HFFc6 (cell line): ENCODE results near the gene ZPLD1. TPM values are rescaled to one million over a fixed set of nuclear protein-coding genes. Genes with fewer than 3 reads are reported as not detected.

Experiments
- DNase-seq: peaks from one replicate; pipeline ENCODE4 v3.0.0-alpha.2; 2018
- H3K27ac Mint-ChIP-seq: 2 replicates; pipeline ENCODE4 v1.8.0; 2020; ENCODE audit warnings: mild to moderate bottlenecking, mixed read lengths
- H3K27me3 Mint-ChIP-seq: 2 replicates; pipeline ENCODE4 v1.8.0; 2021; ENCODE audit warnings: mild to moderate bottlenecking, moderate library complexity, mixed read lengths; ENCODE audit not compliant: insufficient read depth
- H3K36me3 Mint-ChIP-seq: 2 replicates; pipeline ENCODE4 v1.8.0; 2021; ENCODE audit warnings: low read depth, mixed read lengths
- H3K4me1 Mint-ChIP-seq: 2 replicates; pipeline ENCODE4 v1.8.0; 2020; ENCODE audit warnings: low read depth, mixed read lengths
- H3K4me3 Mint-ChIP-seq: 2 replicates; pipeline ENCODE4 v1.8.0; 2020; ENCODE audit warnings: mild to moderate bottlenecking, moderate library complexity, mixed read lengths
- H3K9me3 Mint-ChIP-seq: 2 replicates; pipeline ENCODE4 v1.8.0; 2020; ENCODE audit warnings: mild to moderate bottlenecking, mixed read lengths
- CTCF ChIP-seq: fragments of 200-600 bp; sonication (generic); IDR thresholded peaks from 2 replicates; pipeline ENCODE4 v1.5.0; 2021; ENCODE audit warnings: antibody characterized with exemption, mild to moderate bottlenecking
- total RNA-seq, 6 experiments: library from RNA; stranded (reverse); fragmentation: NEBNext Ultra II Directional; extraction: Animal tissue kit (Norgen Biotek cat#: 25700); gene quantifications; 2 replicates in 1 of 6; 3 replicates in 5 of 6; pipeline ENCODE4 v1.2.3, GENCODE V29; 2021

The ZPLD1 gene
- total RNA-seq, 6 experiments from 2014 or later: 0.07 to 0.19 (median 0.12) TPM; not detected in 3

- no peaks in the 10 kb centered on the region for H3K36me3 Mint-ChIP-seq
- H3K27ac Mint-ChIP-seq: no peak overlapping the region
- H3K27me3 Mint-ChIP-seq: peaks cover 8% of the 10 kb centered on the region
- H3K4me1 Mint-ChIP-seq: no peaks in the 10 kb centered on the region
- TF ChIP-seq CTCF: no peak
- no peak for DNase-seq
- no peaks in the 10 kb centered on the region for H3K9me3 Mint-ChIP-seq
- H3K4me3 Mint-ChIP-seq: no peak overlapping the region
Measured at GRCh38 chr3:102484363-102484762, 49.5 kb downstream of the ZPLD1 start.

DNA sequence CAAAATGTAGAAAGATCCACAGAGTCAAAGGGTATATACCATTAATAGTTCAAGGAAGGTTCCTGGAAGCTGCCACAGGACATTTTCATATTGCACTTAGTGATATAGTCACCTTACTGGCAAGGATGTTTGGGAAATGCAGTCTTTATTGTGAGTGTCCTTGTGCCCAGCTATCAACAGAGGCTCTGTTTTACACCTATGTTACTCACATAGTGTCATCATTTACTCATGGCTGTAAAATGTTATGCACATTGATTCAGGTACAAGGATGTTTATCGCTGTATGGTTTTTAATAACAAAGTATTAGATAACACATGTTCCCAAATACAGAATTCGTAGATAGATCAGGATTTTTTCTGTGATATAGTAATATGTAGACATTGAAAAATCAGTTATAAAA, 50.9 kb downstream of the ZPLD1 start:
- H3K4me1 Mint-ChIP-seq: no peaks in the 10 kb centered on the region

DNA sequence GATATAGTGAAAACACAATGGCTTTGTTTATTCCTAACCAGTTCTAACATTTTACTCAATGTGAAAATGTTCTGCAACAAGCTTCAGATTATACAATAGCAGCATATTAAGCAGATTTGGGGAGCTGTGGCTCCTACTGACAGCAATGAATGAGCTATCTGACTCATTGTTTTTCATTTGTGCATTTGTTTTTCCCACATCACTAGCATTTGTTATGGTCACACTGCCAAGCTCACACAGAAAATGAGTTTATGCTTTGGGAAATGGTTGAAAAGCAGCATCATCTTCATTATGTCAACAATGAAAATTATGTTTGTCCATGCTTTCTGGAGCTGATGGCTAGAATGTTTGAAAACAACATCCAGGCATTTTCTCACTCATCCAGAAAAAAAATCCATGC, 53.5 kb downstream of the ZPLD1 start:
- no peaks in the 10 kb centered on the region for H3K4me1 Mint-ChIP-seq
- DNase-seq: no peak

More for the DNA sequence above, 50.9 kb downstream of the ZPLD1 start:
- H3K4me3 Mint-ChIP-seq: no peak overlapping the region
- H3K27ac Mint-ChIP-seq: no peak overlapping the region
- TF ChIP-seq CTCF: no peak
- no peaks in the 10 kb centered on the region for H3K36me3 Mint-ChIP-seq
- DNase-seq: no peak
- H3K9me3 Mint-ChIP-seq: no peaks in the 10 kb centered on the region
- H3K27me3 Mint-ChIP-seq: peaks cover 9% of the 10 kb centered on the region

GRCh38 chr3:102492300-102492699, 57.5 kb downstream of the ZPLD1 start:
- TF ChIP-seq CTCF: no peak
- Mint-ChIP-seq H3K27me3 (peaks cover 4% of the 10 kb centered on the region; the same call in 1 of the 2 replicates), H3K4me1 (no peaks in the 10 kb centered on the region), H3K9me3 (no peaks in the 10 kb centered on the region), H3K4me3 (no peak overlapping the region), H3K36me3 (no peaks in the 10 kb centered on the region), H3K27ac (no peak overlapping the region)
- DNase-seq: no peak

More for the DNA sequence above, 53.5 kb downstream of the ZPLD1 start:
- Mint-ChIP-seq H3K27ac (no peak overlapping the region), H3K4me3 (no peak overlapping the region), H3K36me3 (no peaks in the 10 kb centered on the region), H3K27me3 (peaks cover 8% of the 10 kb centered on the region), H3K9me3 (no peaks in the 10 kb centered on the region)
- TF ChIP-seq CTCF: no peak

DNA sequence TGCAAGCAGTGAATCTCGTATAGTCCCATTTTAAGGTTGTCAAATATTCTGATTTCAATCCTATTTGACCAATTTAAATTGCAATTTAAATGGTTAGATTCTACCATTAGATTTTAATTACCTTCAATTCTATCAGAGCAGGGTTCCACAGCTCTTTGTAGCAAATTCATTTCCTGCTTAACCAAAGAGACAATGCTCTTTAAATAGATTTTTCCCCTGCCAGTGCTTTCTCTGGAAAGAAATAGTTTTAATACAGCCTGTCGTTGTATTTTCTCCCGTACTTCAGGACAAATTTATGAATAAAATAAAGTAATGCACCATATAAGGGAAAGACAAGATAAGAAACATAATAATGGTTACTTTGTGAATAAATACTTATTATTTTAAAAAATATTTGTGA, 62.8 kb downstream of the ZPLD1 start:
- no peak for TF ChIP-seq CTCF
- H3K36me3 Mint-ChIP-seq: no peaks in the 10 kb centered on the region

DNA sequence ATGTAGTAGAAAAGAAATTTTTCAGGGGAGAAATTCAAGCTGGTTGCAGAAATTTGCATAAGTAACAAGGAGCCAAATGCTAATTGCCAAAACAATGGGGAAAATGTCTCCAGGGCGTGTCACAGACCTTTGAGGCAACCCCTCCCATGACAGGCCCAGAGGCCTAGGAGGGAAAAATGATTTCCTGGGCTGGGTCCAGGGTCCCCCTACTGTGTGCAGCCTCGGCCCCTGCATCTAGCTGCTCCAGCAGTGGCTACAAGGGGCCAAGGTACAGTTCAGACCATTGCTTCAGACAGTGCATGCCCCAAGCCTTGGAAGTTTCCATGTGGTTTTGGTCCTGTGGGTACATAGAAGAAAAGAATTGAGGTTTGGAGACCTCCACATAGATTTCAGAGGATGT, 70.7 kb downstream of the ZPLD1 start:
- Mint-ChIP-seq H3K36me3 (no peaks in the 10 kb centered on the region), H3K27me3 (no peaks in the 10 kb centered on the region; the same call in 1 of the 2 replicates), H3K9me3 (no peaks in the 10 kb centered on the region; the same call in 1 of the 2 replicates), H3K4me3 (no peak overlapping the region), H3K4me1 (no peaks in the 10 kb centered on the region), H3K27ac (no peak overlapping the region)
- no peak for TF ChIP-seq CTCF
- DNase-seq: no peak

More for the DNA sequence above, 62.8 kb downstream of the ZPLD1 start:
- H3K27ac Mint-ChIP-seq: no peak overlapping the region
- H3K27me3 Mint-ChIP-seq: peaks cover 3% of the 10 kb centered on the region; the same call in 1 of the 2 replicates
- H3K4me1 Mint-ChIP-seq: no peaks in the 10 kb centered on the region
- no peaks in the 10 kb centered on the region for H3K9me3 Mint-ChIP-seq
- H3K4me3 Mint-ChIP-seq: no peak overlapping the region
- no peak for DNase-seq
